ENCODE data around the gene TBL1X. TPM values are rescaled to one million over a fixed set of nuclear protein-coding genes. Genes with fewer than 3 reads are reported as not detected.
A peak's percentile ranks its signal among the peaks of the same experiment; 100 is the strongest.
"Not testable (repeated sequence)": the region's sequence is repeated elsewhere in the genome, so short reads cannot be mapped to it uniquely, and the experiment has no call there.

Gene TBL1X
- total and polyA plus RNA-seq, 10 of the 15 experiments (the other 5 are each of a cell fraction or from before 2014, with no cell fraction given): 4.4 to 26.3 (median 10.6) TPM

- in situ Hi-C loops (cut with MboI): no loop called here
- Histone ChIP-seq H3K9me3 (replicated peaks; ENCODE audit: control insufficient read depth, insufficient read depth, low read length) (no peaks in the 10 kb centered on the region; the same call in 2 of the 3 replicates), H3K79me2 (ENCODE audit: control insufficient read depth, insufficient read depth, low read length) (no peaks in the 10 kb centered on the region), H2AFZ (ENCODE audit: control insufficient read depth, low read depth, low read length) (no peak overlapping the region), H3K4me3 (no peak overlapping the region), H3K4me2 (ENCODE audit: control insufficient read depth, insufficient read depth) (no peak overlapping the region), H3K27ac (ENCODE audit: control insufficient read depth, insufficient read depth) (no peak overlapping the region), H3K36me3 (ENCODE audit: control insufficient read depth in 2 of 2, insufficient read depth in 2 of 2, low read length in 1 of 2) (no peaks in the 10 kb centered on the region), H3K4me1 (ENCODE audit: control insufficient read depth, insufficient read depth, low read length) (no peaks in the 10 kb centered on the region), H3K9ac (ENCODE audit: control insufficient read depth, insufficient read depth, low read length) (no peak overlapping the region), H3K27me3 (replicated peaks in 1 of 2; ENCODE audit: control insufficient read depth in 2 of 2, insufficient read depth in 2 of 2, low read length in 1 of 2) (no peaks in the 10 kb centered on the region; a peak in 1 of 4 replicates), H4K20me1 (ENCODE audit: control insufficient read depth, insufficient read depth) (no peaks in the 10 kb centered on the region)
- intact Hi-C loops (cut with micrococcal nuclease; ENCODE audit: unreplicated experiment): no loop called here
- TF ChIP-seq KDM1A (IDR thresholded peaks at IDR 0.05; ENCODE audit: borderline replicate concordance) (no peak), FOS (IDR thresholded peaks at IDR 0.05; ENCODE audit: borderline replicate concordance, extremely low read depth, insufficient read length) (no peak), JUND (IDR thresholded peaks at IDR 0.05; ENCODE audit: low read depth, low read length) (no peak), ZNF622 (IDR thresholded peaks at IDR 0.05) (no peak), MAX (IDR thresholded peaks at IDR 0.05; ENCODE audit: low read depth, low read length) (no peak), EED (IDR thresholded peaks at IDR 0.05; ENCODE audit: low read depth) (no peak), RUNX3 (IDR thresholded peaks at IDR 0.05; ENCODE audit: low read length) (no peak), TARDBP (IDR thresholded peaks at IDR 0.05; ENCODE audit: borderline replicate concordance) (no peak), GATAD2B (conservative IDR thresholded peaks at IDR 0.05; ENCODE audit: low read depth) (no peak)
- DNase-seq (ENCODE audit: low read depth, low spot score) (no peak), ATAC-seq (peak; percentile 52), FAIRE-seq (no peak)
- CTCF ChIA-PET: interaction anchor here (0.7 to 1.5 kb wide), 2 partner anchors 13 to 1342 kb away, joined by 3 read pairs; no protein-coding TSS in a partner anchor
- BruUV-seq (replicated peaks): no TSS peak
- RAD21 ChIA-PET (ENCODE audit: unreplicated experiment): interaction anchor here (0.6 kb wide), 1 partner anchor 16 kb away, joined by 3 read pairs; no protein-coding TSS in a partner anchor
- POLR2A ChIA-PET: no interaction called here
- SMC1A ChIA-PET (ENCODE audit: uncharacterized antibody, unreplicated experiment): no interaction called here
- WGBS (ENCODE audit: insufficient coverage, insufficient replicate concordance, low lambda C conversion rate, missing lambda C conversion rate): 17% methylated on average over 6 of the region's 6 CpGs
Measured at GRCh38 chrX:9767375-9767774, 302.5 kb downstream of the TBL1X start.

GRCh38 chrX:9768321-9768839 lies 303.5 kb downstream of the TBL1X start:
- ATAC-seq: peak; percentile 45
- H3K4me3 ChIP-seq; FAIRE-seq; H3K9ac ChIP-seq (ENCODE audit: control insufficient read depth, insufficient read depth, low read length); POLR2A ChIA-PET; DNase-seq (ENCODE audit: low read depth, low spot score); H3K4me1 ChIP-seq (ENCODE audit: control insufficient read depth, insufficient read depth, low read length); H3K9me3 ChIP-seq (replicated peaks; ENCODE audit: control insufficient read depth, insufficient read depth, low read length); BruUV-seq (replicated peaks); SMC1A ChIA-PET (ENCODE audit: uncharacterized antibody, unreplicated experiment); H3K27me3 ChIP-seq (replicated peaks in 1 of 2; ENCODE audit: control insufficient read depth in 2 of 2, insufficient read depth in 2 of 2, low read length in 1 of 2); H4K20me1 ChIP-seq (ENCODE audit: control insufficient read depth, insufficient read depth); in situ Hi-C loops (cut with MboI); H3K36me3 ChIP-seq (ENCODE audit: control insufficient read depth in 2 of 2, insufficient read depth in 2 of 2, low read length in 1 of 2); H2AFZ ChIP-seq (ENCODE audit: control insufficient read depth, low read depth, low read length); RAD21 ChIA-PET (ENCODE audit: unreplicated experiment); intact Hi-C loops (cut with micrococcal nuclease; ENCODE audit: unreplicated experiment); H3K79me2 ChIP-seq (ENCODE audit: control insufficient read depth, insufficient read depth, low read length); H3K27ac ChIP-seq (ENCODE audit: control insufficient read depth, insufficient read depth); H3K4me2 ChIP-seq (ENCODE audit: control insufficient read depth, insufficient read depth): not testable (repeated sequence)
- 42% methylated on average over 5 of the region's 5 CpGs for WGBS (ENCODE audit: insufficient coverage, insufficient replicate concordance, low lambda C conversion rate, missing lambda C conversion rate)
- CTCF ChIA-PET: interaction anchor here (1.5 kb wide), 1 partner anchor 14 kb away, joined by 3 read pairs; no protein-coding TSS in a partner anchor

Data from GM12878 (cell line).